Cerebellar nuclear complex (tissue), 1 donor: ENCODE results near the gene INO80.

Experiments used
- DNase-seq, 2 experiments: peaks; one replicate each; lab custom pipeline; 2025; lab: John Stamatoyannopoulos, UW

INO80 gene

GRCh38 chr15:40999190-40999589, 116.9 kb downstream of the INO80 start:
- DNase-seq = no peak

GRCh38 chr15:40995656-40996055, 120.4 kb downstream of the INO80 start:
- DNase-seq = no peak

DNA sequence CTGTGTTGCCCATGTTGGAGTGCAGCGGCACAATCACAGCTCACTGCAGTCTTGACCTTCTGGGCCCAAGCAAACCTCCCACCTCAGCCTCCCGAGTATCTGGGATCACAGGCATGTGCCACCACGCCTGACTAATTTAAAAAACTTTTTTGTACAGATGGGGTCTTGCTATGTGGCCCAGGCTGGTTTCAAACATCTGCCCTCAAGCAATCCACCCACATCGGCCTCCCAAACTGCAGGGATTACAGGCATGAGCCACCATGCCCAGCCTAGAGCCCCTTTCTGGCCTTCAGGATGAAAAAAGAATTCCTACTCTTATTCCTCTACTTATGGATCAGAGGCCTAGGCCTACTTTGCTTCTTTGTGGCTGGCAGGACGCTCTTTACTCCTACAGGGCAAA, 123.3 kb downstream of the INO80 start:
- DNase-seq = no peak

- no peak for DNase-seq
Observed at GRCh38 chr15:40992241-40992741, 123.8 kb downstream of the INO80 start.

DNA sequence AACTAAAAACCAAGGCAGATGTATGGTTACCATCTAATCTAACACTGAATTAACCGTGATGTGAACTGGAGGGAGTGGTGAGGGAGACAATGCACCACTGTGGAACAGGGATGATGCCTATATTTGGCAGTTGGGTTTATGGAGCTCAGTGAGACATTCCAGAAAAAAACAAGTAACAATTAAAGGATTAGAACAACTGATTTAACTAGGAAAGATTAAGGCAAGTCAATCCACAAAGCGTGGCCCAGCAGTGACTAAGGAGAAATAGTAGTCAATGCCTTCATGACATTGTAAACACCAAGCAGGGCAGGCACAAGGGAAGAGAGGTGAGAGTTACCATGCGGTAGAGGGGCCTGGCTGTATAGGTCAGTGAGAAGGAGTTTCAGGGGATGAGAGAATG, 124.7 kb downstream of the INO80 start:
- no peak for DNase-seq

DNA sequence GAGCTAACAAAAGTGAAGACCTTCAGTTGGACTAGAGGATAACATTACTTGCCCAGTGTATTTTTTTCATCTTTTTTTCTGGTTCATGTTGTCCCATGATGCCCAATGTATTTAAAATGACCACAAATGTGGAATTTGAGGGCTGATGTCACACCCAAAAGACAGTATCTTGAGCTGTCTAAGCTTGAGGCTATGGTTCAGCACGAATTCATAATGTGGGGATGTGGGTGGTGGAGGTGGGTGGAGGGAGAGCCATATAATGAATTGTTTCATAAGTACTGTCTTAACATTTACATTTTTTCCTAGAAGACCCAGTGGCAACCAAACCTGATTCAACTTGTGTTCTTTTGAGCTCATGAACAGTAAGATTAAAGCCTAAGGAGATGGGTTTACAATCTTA, 125.3 kb downstream of the INO80 start:
- no peak for DNase-seq

GRCh38 chr15:40990080-40990479, 126.0 kb downstream of the INO80 start:
- DNase-seq = no peak

- no peak for DNase-seq
Observed at GRCh38 chr15:40988156-40988555, 127.9 kb downstream of the INO80 start.

DNA sequence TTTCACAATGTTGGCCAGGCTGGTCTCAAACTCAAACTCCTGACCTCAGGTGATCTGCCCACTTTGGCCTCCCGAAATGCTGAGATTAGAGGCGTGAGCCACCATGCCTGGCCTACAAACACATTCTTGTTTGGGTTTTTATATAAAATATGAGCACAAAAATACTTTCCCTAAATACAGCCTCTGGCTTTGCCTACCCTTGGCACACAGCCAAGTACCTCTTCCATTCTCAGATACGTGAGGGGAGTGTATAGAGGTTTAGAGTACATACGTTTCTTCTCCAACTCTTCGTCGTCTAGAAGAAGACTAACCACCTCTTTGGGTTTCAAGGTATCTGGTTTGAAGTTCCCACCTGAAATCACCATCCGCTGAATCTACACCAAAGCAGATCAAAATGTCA, 129.3 kb downstream of the INO80 start:
- DNase-seq = no peak

GRCh38 chr15:40985541-40986330, 130.3 kb downstream of the INO80 start:
- DNase-seq = no peak

DNA sequence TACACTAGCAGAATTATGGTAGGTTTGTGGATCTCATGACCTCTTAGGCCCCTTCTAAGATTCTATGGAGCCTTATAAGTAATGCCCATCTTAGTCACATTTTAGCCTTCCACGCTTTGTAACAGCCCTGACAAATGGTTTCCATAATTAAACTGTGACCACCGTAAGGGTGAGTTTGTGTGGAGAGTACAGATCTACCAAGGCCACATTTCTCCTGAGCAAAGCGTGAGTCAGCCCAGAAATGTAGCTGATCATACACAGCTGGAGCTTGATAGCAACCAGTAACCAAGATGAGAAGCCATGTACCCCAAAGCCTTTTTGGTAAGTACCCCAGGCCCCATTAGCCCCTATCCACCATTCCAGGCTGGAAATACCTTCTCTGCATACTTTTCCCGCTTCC, 131.1 kb downstream of the INO80 start:
- DNase-seq = no peak

GRCh38 chr15:40984406-40984805, 131.7 kb downstream of the INO80 start:
- no peak for DNase-seq

DNA sequence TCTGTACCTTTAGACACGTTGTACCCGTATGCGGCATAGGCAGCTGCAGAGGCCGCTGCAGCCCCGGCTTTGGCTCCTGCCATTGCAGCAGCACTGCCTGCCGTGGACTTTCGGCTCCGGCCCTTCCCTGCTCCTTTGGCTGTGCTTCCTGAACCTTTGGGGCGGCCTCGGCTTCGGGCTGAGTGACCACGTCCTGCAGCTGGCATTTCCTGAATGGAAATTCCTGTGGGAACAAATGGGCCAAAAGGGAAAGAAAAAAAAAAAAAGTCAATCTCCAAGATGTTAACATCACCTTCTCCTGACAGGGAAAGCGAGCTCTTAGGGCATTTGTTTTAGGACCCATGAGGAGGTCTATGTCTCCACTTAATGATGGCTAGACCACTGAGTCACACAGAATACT, 133.2 kb downstream of the INO80 start:
- DNase-seq = no peak

GRCh38 chr15:40981186-40981585, 134.9 kb downstream of the INO80 start:
- no peak for DNase-seq

DNA sequence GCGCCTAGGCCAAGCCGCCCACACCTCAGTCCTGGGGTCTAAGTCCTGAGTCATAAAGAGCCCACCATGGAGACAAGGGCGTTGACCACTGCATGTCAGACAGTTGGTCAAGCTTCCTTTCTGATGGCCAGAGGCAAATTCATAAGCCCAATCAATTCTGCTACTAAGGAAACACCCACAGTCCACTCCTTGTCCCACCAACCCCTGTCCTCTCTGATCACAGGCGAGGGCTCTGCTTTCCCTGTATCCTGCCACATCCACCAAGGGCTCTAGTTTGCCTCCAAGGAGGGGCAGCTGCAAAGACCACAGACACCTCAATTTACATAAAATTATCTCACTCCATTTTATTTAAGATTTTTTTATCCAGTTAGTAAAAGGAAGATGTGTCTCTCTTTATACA, 137.5 kb downstream of the INO80 start:
- DNase-seq = no peak

GRCh38 chr15:40978141-40978540, 137.9 kb downstream of the INO80 start:
- DNase-seq = no peak

DNA sequence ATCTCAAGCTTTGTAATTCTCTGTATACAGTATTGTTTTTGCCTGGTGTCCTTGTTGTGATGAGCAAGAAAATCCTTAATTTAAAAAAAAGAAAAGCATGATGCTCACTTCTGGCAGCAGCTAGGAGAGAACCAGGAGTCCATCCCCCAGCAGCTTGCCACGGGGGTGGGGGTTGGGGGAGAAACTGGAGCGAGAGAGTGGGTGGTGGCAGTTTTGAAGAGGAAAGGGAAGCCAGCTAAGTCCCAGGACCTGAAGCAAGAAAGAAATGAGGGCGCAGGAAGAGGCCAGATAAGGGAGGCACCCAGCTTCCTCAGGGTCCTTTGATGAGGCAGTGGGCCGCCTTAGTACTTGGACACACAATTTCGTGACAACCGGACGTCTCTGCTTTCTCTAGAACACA, 139.3 kb downstream of the INO80 start:
- no peak for DNase-seq

DNA sequence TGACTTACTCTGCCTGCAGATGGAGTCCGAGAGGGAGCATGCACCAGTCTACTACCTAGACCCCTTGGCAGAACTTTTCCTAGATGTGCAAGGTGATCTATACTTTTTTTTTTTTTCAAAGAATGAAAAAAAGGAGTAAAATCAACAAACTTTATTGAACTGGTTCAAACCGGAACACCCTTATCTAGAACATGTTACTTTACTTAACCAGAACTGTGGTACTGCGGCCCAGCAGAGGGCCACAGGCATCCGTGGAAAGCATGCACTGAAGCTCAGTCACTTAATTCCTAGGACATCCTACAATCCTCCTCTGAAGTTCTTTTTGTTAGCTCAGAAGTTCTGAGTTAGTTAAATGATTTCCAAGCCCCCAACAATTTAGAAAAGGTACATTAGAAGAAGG, 141.2 kb downstream of the INO80 start:
- no peak for DNase-seq

- no peak for DNase-seq
Observed at GRCh38 chr15:40969363-40969762, 146.7 kb downstream of the INO80 start.

DNA sequence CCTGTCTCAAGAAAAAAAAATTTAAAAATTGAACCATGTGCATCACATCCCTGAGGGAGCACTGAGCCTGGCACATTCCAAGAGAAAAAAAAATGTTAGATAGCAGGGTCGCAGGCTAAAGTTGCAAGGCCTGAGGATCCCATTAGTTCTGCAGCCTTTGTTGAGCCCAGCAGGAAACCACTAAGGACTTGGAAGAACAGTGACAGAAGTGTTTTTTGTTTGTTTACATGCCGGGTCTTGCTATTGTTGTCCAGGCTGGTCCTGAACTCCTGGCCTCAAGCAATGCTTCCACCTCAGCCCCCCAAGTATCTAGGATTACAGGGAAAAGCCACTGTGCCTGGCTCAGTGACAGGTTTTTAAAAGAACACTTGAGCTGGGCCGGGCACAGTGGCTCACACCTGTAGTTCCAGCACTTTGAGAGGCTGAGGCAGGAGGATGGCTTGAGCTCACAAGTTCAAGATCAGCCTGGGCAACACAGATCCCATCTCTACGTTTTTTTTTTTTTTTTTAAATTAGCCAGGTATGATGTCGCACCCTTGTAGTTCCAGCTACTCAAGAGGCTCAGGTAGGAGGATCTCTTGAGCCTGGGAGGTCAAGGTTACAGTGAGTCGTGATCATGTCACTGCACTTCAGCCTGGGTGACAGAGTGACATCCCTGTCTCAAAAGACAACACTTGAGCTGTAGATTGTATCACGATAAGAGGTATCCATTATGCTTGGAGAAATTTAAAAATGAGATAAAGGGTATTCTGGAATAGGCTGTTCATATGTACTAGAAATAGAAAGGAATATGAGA, 147.6 kb downstream of the INO80 start:
- no peak for DNase-seq

DNA sequence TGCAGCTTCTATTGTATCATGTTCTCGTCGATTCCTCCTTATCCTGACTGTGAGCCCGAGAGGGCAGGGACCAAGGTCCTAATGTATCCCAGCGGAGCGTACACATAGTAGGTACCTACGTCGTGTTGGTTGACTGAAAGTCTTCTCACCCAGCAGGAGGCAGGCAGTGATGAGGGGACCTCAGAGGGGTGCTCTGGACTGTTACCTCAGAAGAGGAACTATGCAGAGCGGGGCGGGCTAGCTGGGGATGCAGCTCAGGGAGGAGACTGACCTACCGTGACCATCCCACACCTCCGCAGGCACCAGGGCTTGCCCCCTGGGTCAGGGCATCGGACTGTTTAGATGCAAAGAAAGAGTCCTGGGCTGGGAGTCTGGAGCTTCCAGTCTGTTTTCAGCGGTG, 151.4 kb downstream of the INO80 start:
- no peak for DNase-seq

DNA sequence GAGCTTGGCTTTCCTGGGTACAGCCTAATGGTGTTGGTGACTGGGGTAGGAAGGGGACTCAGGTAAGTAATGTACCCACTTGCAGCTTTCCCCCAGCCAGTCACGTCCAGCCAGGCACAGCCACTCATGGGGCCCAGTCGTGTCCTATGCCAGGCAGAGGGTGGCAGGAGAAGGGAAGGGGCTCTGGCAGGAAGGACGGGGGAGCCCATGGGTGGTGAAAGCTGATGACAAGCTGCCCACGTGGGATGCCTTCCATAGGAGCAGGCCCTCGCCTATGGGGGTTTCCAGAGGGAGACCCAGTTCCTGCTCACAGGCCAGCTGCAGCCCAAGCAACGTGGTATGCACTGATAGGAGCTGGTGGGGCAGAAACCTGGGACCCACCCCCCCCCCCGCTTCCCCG, 152.1 kb downstream of the INO80 start:
- no peak for DNase-seq

DNA sequence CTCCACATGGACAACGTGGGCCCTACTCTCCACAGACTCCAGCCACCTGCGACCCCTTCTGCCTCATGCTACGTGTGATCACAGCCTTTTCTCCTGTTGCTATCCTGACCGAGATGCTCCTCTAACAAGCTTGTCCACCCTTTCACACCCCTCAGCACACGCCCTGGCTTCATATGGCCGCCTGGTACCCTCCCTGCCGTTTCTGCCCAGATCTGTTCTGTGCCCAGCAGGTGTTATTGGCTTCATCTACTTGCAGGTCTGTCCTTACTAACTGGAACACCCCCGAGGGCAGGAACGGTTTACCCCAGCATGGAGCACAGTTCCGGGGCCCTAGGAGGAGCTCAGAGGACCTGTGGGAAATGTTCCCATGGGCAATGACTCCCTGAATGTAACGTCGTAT, 152.9 kb downstream of the INO80 start:
- DNase-seq = no peak
